ENCODE data around the gene TIAM1.

The TIAM1 gene

DNA sequence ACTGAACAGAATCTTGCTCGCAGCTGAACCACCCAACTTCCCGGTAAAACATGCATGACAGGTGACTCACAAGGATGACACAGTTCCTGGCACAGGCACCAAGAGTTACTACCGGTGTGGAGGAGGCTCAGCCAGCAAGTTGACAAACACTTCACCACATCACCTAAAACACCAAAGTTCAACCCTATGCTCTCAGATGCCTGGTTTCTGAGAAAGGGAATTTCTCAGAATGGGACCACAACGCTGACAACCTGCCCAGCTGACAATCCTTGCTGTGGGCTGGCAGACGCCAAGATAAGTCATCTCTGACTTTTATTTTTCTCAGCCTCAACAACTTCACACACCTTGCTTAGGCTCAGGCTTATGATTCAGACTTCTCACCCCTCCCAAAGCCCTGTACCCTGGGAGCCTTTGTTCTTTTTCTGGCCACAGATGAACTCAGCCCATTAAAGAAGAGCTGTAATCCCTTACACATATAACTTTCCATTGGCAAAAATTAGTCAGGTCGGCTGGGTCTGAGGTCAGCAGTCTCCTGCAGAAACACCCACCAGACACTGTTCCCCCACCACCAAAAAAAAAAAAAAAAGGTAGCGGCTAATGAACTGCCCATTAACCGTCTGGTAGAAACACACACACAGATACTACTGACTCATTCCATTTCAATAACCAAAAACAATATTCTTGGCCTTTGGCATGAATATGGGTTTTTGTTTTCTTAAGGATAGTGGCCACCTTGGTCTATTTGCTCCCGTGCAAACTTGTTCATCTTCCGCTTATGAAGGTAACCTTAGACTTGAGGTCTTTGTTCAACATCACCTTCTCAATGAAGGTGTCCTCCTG lies 10.8 kb upstream of the TIAM1 start:
- peak; percentile 25 for DNase-seq

DNA sequence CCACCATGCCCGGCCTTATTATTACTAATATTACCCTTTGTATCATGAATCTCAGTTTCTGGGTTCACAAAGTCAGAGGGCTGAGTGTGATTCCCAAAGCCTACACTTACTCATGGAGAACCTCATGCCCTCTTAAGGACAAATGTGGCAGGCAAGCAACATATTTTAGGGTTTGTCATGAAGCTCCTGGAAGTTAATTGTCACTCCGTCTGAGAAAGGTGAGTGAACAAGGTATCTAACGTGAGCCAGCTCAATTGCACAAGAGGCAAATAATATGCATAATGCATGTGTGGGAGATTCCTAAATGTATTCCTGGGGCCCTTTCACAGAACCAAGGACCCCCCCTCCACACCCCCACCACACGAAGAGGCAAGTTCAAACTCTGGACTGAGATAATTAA lies 10.1 kb upstream of the TIAM1 start:
- no peak for DNase-seq

DNA sequence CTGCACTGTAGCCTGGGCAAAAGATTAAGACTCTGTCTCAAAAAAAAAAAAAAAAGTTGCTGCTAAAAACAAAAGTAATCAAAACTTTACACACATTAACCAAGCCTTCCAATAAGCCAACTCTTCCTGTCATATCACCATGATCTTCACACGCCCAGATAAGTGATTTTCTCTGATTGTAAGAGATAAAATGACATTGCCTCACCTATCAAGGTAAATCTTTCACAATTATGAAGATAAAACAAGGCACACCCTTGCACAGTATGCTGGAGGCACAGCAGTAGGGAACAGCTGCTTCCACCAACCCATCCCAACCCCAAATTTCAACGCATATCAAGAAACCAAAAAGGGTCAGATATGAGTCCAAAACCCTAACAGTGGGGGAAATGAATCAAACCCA lies 8.8 kb upstream of the TIAM1 start:
- no peak for DNase-seq

DNA sequence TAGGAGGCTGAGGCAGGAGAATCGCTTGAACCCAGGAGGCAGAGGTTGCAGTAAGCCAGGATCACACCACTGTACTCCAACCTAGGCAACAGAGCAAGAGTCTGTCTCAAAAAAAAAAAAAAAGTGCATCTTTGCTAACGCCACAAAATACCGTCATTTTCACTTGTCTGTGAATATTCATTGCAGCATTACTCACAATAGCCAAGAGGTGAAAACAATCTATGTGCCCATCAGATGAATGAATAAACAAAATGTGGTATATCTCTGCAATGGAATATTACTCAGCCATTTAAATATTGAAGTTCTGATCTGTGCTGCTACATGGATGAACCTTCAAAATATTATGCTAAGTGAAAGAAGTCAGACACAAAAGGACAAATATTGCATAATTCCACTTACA lies 7.9 kb upstream of the TIAM1 start:
- no peak for DNase-seq

DNA sequence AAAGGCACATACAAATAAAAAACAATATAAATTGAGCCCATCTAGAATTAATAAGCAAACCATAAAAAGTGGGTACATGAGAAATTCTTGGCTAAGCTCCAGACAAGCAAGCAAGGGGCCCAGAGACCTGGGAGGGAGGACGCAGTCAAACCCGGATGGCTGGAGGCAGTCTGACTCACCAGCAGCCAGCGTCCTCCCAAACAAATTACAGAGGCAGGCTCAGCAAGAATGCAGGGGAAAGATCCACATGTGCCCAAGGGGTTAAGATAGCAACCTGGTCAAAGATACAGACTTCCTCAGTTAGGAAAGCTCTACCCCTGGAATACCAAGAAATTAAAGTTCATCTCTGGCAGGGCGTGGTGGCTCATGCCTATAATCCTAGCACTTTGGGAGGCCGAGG lies 7.4 kb upstream of the TIAM1 start:
- DNase-seq: no peak

DNA sequence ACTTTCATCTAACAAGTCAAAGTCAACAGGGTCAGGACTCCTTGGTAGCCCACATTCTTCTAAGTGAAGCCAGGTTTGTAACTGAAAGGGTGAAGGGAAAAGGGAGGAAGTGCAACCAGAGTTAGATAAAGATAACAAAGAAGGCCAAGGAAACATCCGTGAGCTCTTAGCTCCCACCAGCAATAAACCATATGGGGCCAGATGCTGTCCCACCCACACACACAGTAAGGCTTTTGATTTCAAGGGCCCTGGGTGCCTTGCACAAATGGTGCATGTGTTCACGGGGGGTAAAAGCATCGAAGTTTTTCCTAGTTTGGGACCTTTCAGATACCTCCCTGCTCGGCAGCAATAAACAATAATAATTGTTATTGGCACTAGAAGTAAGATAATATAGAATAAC lies 5.1 kb upstream of the TIAM1 start:
- no peak for DNase-seq

DNA sequence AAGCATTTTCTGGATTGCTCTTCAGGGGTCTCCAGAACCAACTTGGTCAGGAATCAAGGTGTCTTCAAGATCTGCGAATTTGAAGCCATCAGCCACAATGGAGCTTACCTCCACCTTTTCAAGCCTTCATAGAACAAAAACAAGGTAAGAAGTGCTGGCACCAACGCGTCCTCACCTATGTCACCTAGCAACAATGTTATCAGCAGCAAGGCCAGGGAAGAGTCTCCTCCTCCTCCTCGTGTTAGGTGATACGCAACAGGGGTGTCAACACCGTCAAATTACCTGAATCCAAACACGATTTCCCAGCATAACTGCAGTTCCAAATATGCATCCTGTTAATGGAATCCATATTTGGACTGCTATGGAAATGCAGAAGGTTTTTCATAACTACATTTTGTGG lies 4.1 kb upstream of the TIAM1 start:
- DNase-seq: no peak

DNA sequence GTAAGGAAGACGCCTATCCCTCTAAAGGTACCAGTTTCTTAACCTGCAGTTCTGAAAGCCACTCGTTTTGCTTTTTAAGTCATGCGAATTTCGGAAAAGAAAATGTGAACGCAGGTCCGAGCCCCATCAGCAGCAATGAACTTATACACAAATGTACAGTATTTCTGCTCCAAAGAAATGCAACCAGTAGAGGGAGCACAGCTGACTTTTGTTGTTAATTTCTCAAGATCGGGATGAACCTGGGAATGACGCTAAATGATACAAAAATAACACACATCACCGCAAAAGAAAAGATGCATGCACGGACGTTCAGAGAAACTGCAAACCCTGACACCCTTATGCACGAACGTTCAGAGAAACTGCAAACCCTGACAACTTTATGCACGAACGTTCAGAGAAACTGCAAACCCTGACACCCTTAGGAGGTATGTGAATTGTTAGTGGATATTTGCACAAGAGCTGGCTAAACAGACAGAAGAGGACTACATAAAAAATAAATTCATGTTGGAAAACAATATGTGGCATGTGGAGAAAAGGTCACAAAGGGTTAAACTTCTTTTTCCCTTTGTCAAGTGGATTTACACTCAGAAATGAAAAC lies 3.5 kb upstream of the TIAM1 start:
- DNase-seq: peak; percentile 14

DNA sequence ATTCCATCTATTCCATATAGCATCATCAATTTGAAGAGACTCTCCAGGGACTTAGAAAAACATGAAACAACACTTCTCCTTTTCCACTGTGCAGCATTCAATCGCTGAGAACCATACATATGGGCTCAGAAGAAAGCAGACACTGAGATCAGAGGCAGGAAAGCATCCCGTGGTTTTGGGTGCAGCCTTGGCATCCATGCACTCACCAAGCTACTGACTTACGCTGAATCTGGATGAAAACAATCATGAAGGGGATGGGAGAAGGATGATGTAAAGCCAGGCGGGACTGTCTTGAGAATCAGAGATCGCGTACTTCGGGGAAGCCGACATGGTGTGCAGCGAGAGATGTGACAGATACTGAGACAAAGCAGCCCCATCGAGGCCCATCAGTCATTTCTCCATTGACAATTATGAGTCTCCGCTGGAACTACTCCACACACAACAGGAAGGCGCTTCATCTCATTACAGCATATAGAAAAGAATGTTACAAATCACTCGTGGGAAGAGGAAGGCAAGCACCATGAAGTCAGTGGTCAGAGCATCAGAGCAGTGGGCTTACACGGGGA lies 2.3 kb upstream of the TIAM1 start:
- no peak for DNase-seq

DNA sequence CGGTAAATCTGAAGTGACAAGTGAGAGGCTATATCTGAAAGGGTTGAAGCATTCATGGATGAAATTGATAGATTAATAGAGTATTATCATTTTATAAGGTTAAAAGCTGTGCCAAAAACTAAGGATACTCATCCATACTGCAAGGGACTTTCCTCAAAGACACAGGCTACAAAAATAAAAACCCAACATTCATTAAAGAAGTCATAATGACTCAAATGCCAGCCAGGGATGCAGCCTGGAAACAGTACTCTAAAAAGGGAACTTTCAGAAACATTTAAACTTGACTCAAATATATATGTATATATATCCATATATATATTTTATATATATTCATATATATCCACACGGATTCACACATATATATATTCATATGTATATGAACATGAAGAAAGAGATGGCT lies 1.1 kb upstream of the TIAM1 start:
- peak; percentile 53 for DNase-seq

DNA sequence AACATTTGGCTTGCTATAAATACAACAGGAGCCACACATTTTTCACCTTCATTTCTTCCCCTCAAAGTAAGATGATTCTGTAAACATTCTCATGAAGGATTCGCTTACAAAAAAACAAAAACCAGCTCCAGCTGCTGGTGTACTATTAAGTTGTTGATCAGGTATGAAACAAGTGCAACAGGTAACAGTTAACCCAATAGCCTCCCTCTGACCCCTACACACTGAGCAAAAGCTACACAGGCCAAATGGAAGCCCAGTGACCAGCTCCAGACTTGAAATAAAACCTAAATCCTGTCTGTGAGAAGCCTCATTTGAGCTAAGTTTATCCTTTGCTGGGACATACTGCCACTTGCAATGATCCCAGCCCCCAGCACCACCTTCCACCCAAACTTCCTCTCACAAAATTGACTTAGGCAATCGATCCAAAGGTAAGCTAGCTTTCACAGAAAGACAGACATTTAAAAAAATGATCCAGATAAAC lies 991 bp downstream of the TIAM1 start:
- no peak for DNase-seq

DNA sequence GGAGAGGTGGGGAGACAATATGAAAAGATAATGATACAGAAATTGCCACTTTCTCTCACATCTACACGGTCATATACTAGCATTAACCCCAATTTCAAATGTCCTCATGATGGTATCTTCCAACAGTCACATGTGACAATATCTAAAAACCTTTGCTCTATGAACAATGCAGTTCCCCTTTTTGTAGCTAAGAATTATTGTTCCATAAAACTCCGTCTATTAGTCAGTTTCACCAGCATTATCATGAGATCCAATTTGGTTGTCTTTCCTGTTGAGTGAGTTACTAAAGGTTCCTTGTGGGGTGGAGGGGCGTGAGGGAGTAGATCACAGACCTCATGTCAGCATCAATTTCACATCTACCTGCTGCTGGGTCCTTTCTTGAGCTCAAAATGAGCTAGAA lies 1.7 kb downstream of the TIAM1 start:
- peak; percentile 89 for DNase-seq

DNA sequence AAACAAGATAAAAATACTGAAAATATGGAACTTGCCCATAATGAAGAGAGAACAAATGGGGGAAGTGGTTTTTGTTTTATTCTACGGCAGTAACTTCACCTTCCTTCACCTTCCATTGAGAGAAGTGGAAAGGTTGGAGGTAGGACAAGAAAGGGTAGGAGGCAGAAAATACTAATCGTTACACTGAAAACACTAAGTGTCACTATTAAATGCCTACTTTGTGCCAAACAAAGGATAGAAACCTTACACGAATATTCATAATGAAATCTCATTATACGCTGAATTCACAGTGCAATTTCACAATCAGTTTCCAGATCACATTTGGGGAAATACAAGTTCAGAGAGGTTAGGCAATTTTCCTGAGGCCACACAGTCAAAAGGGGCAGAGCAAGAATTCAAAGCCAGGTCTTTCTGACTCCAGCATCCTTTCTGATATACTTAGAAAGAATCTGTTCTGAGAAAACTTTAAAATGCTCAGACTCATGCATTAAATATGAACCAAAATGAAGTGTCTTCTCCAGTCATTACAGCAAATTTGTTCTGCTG lies 3.0 kb downstream of the TIAM1 start:
- peak; percentile 85 for DNase-seq

DNA sequence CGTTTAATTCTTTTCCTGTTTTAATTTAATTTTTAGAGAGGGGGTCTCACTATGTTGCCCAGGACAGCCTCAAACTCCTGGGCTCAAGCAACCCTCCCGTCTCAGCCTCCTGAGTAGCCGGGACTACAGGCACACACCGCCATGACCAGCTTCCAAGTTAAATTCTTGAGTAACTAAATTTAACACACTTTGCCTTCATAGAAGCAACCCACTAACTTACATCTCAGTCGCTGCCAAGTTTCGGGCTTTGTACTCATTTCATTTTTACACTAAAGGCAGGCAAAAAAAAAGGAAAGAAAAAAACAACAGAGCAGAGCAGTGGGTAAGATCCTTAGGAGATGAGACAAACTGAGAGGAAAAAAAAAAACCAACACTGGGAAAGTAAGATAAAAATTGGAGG lies 3.5 kb downstream of the TIAM1 start:
- no peak for DNase-seq

DNA sequence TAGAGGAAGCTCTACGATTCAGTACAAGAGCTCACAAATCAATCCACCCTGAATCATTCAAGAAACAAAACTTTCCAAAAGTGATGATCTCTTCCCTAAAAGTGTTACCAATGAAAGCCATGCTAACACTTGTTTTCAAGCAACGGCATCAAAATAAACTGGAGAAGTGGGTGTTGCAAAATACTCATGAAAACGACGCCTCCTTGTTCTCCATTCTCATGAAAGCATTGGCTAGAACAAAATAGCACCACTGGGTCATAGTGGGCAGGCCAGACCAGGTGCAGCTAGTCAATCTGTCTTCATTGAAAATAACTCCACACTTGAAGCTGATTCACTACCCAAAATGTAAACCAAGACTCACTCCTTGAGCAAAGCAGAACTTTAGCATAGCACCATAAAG lies 4.3 kb downstream of the TIAM1 start:
- DNase-seq: peak; percentile 87

DNA sequence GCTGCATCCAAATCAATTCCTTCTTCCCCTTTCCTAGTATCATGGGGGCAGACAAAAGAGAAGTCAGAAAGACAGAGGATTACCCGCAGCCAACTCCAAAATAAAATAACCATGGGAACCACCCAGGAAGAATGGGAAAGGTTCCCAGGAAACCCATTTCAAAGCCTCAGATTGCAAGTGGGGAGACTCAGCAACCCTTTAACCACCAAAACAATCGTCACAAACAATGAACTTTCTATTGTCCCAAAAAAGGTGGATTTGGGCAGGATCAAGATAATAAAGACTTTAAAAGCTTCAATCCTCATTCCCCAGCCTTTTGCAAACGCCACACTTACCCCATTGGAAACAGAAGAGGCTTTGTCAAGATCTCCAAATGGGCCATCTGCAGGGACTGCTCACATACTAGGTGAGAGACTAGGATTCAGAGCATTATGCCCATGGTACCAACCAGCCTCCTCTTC lies 5.1 kb downstream of the TIAM1 start:
- no peak for DNase-seq

DNA sequence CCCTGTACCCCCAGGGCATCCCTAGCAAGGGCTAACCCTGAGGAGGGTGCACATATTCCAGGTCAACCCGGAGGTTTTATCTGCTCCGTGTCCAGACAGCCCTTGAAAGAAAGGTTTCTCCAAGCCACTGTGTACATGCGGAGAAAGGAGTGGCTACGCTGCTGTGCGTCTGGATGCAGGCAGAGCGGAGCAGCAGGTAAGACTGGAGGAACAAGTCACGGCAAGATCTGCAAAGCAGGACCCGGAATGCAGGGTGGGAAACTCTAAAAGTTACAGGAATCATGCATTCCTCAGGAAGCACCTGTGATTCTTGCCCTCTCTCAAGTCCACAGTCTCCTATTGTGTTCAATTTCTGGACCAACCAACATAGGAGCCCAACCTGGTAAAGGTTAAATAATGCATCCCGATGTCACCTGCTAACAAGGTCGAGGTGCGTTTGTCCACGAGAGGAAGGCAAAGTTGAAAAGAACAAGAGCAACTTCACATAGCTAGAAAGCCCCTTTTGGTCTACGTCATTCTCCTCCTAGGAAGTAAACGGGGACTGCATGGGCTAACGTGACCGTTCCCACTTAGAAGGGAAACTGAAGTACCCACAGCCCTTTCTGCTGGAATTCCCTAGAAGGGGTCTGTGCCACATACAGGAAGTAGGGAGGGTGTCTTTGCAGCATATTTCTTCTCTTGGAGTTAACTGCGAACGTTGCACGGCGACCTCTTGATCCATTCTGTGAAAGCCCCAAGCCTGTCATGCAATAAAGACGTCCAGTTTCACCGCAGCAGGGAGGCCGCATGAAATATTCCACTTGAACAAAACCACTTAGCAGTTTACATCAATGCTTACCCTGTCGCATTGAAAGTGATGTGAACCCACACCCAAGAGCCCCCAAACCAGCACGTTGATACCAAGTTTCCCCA lies 5.8 kb downstream of the TIAM1 start:
- no peak for DNase-seq

DNA sequence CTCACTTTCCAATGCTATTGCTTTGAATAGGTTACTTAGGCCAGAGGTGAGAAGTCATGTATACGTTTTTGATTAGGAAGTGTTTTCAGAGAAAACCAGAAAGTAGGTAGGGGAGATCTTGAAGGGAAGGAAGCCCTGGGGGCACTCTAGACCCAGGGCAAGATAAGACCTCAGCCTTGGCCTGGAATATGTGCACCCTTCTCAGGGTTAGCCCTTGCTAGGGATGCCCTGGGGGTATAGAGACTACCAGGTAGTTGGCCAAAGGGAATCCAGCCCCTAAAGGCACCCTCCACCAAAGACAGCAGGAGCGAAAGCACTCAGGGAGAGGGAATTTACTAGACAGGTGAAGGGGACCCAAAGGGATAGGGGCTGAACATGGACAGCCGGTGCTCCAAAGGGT lies 7.0 kb downstream of the TIAM1 start:
- no peak for DNase-seq

DNA sequence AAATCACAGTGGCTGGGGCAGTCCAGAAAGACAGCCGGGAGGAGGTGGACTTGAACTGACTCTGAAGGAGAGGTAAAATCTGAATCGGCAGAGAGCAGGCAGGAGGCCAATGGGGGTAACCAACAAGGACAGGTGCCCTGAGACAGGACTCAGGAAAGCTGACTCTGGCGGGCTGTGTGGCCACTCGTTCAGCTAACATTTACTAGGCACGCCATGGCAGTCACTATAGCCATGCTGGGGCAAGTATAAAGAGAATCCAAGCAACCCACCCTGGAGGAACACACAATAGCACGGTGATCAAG lies 7.4 kb downstream of the TIAM1 start:
- no peak for DNase-seq

DNA sequence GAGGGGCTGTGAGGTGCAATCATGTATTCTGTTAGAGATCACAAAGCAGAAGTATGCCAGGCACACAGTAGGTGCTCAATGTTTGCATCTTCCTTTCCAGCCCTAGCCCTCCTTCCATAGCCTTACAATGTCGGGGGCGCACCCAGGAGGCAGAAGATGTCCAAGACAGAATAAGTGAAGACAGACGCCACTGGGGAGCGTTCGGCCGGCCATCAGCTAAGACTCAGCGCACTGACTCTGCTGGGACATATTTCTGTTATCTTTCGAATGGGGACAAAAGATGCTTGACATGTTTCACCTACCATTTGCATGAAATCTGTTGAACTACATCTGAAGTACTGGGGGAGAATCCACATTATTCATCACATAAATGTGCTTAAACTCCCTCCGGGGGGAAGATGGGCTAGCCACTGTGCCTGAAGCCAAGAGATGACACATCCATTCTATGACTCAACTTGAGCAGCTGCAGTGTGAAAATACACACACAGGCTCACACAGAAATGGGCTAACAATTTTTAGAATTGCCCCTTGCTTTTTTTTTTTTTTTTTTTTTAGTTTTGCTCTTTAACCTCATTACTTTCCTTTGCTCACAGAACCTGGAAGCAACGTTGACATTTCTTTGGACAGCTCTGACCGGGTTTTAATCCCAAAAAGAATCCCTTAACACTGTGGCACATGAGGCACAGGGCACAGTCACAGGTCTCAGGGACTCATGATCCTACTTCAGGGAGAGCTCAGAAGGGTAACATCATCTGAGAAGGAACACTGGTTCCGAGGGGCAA lies 7.9 kb downstream of the TIAM1 start:
- peak; percentile 46 for DNase-seq

DNA sequence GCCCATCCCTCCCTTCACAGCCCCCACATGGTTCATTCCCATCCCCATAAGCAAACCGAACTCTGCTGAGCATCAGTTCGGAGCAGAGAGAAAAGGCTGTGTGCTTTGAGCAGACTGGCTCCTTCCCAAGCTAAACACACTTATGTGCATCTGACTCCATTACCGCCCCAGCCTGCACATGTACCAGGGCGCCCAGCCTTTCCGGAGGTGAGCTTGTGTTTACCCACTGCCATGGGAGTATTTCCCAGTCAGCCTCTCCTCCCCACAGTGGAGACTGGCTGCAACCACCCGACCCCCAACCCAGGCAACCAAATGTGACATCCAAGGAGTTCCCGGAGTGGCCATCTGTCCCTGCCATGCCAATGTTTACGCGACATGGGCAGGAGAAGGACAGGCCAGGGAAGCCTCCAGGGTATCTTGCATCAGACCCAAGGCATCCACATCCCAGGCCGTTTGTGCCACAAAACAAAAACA lies 9.4 kb downstream of the TIAM1 start:
- no peak for DNase-seq

DNA sequence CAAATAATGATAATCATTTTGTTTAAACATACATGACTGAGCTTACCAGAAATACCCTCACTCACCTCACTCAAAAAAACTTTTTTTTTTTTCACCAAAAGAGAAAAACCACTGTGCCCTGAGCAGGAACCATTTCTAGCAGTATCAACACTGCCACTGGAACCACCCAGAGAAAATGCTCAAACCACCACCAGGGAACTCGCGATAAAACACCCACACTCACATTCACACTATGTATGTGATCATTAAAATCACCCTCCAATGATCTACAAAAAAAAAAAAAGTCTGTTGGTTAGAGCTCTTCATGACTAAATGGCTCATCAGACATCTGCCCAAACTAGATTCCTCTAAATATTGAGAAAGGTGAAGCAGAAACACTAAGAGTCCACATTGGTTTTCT lies 11.5 kb downstream of the TIAM1 start:
- DNase-seq: no peak

All from inflammatory macrophage treated with lipopolysaccharide for 4 hours (primary cell).